Liver (tissue), 9 donors: ENCODE measurements around the gene KMT2D. TPM values are rescaled to one million over a fixed set of nuclear protein-coding genes. Genes with fewer than 3 reads are reported as not detected.

Experiments used
- DNase-seq: peaks from one replicate; pipeline ENCODE4 v3.0.0-alpha.2; 2017; ENCODE audit warnings: low spot score
- H3K27ac ChIP-seq, 2 donors: one replicate each; pipeline ENCODE4 v1.7.0; 2013; ENCODE audit warnings: inconsistent platforms in 2 of 2, low read length in 2 of 2, control low read depth in 1 of 2, low read depth in 1 of 2, mild to moderate bottlenecking in 1 of 2
- H3K27me3 ChIP-seq, 4 donors: one replicate each; pipeline versions ENCODE4 v1.6.1 to v1.7.0; 2013; ENCODE audit warnings: low read length in 3 of 4, inconsistent platforms in 1 of 4, mild to moderate bottlenecking in 1 of 4, moderate library complexity in 1 of 4; ENCODE audit not compliant: control insufficient read depth in 4 of 4, insufficient read depth in 4 of 4
- H3K36me3 ChIP-seq, 4 donors: one replicate each; pipeline versions ENCODE4 v1.6.1 to v1.7.0; 2013; ENCODE audit warnings: low read length in 3 of 4, mild to moderate bottlenecking in 3 of 4, low read depth in 1 of 4, moderate library complexity in 1 of 4; ENCODE audit not compliant: control insufficient read depth in 4 of 4, insufficient read depth in 3 of 4
- H3K4me1 ChIP-seq, 4 donors: one replicate each; pipeline versions ENCODE4 v1.6.1 to v1.7.0; 2013; ENCODE audit warnings: low read length in 3 of 4, mild to moderate bottlenecking in 3 of 4, moderate library complexity in 1 of 4; ENCODE audit not compliant: control insufficient read depth in 4 of 4, insufficient read depth in 4 of 4
- H3K4me3 ChIP-seq, 3 donors: one replicate each; pipeline versions ENCODE4 v1.6.1 to v1.7.0; 2013; ENCODE audit warnings: low read length in 3 of 3, control low read depth in 1 of 3, low read depth in 1 of 3, mild to moderate bottlenecking in 1 of 3
- H3K9ac ChIP-seq, 2 donors: one replicate each; pipeline ENCODE4 v1.7.0; 2013; ENCODE audit warnings: low read length in 2 of 2, mild to moderate bottlenecking in 2 of 2, moderate library complexity in 2 of 2, control low read depth in 1 of 2, low read depth in 1 of 2
- H3K9me3 ChIP-seq, 4 donors: one replicate each; pipeline versions ENCODE4 v1.6.1 to v1.7.0; 2013; ENCODE audit warnings: low read length in 3 of 4; ENCODE audit not compliant: control insufficient read depth in 4 of 4
- EGR1 ChIP-seq, 2 donors: IDR thresholded peaks; 2 replicates each; pipeline ENCODE4 v1.6.1; 2016 to 2018; ENCODE audit warnings: antibody characterized with exemption in 2 of 2, low read depth in 2 of 2
- FOXA1 ChIP-seq: IDR thresholded peaks from 2 replicates; pipeline ENCODE4 v1.6.1; 2016; ENCODE audit warnings: antibody characterized with exemption
- FOXA2 ChIP-seq: IDR thresholded peaks from 2 replicates; pipeline ENCODE4 v1.6.1; 2016; ENCODE audit warnings: antibody characterized with exemption
- GABPA ChIP-seq, 2 donors: IDR thresholded peaks in 1 of 2; conservative IDR thresholded peaks in 1 of 2; 2 replicates each; pipeline ENCODE4 v1.6.1; 2016; ENCODE audit warnings: antibody characterized with exemption in 2 of 2, mild to moderate bottlenecking in 1 of 2, moderate library complexity in 1 of 2
- HNF4A ChIP-seq, 2 donors: conservative IDR thresholded peaks; 2 replicates each; pipeline ENCODE4 v1.6.1; 2016; ENCODE audit warnings: antibody characterized with exemption in 2 of 2, mild to moderate bottlenecking in 2 of 2
- HNF4G ChIP-seq: IDR thresholded peaks from 2 replicates; pipeline ENCODE4 v1.6.1; 2016; ENCODE audit warnings: antibody characterized with exemption
- JUND ChIP-seq, 2 donors: IDR thresholded peaks; 2 replicates each; pipeline ENCODE4 v1.6.1; 2016; ENCODE audit warnings: antibody characterized with exemption in 2 of 2
- NR2F2 ChIP-seq: IDR thresholded peaks from 2 replicates; pipeline ENCODE4 v1.6.1; 2016; ENCODE audit warnings: antibody characterized with exemption
- RAD21 ChIP-seq, 2 donors: IDR thresholded peaks; 2 replicates each; pipeline ENCODE4 v1.6.1; 2016; ENCODE audit warnings: antibody characterized with exemption in 2 of 2, mild to moderate bottlenecking in 2 of 2
- RXRA ChIP-seq, 2 donors: IDR thresholded peaks; 2 replicates each; pipeline ENCODE4 v1.6.1; 2017 to 2018; ENCODE audit warnings: antibody characterized with exemption in 2 of 2, mild to moderate bottlenecking in 1 of 2
- SP1 ChIP-seq: IDR thresholded peaks from 2 replicates; pipeline ENCODE4 v1.6.1; 2018; ENCODE audit warnings: antibody characterized with exemption, mild to moderate bottlenecking
- TAF1 ChIP-seq: conservative IDR thresholded peaks from 2 replicates; pipeline ENCODE4 v1.6.1; 2016; ENCODE audit warnings: antibody characterized with exemption, mild to moderate bottlenecking
- YY1 ChIP-seq: IDR thresholded peaks from 2 replicates; pipeline ENCODE4 v1.6.1; 2016; ENCODE audit warnings: antibody characterized with exemption, mild to moderate bottlenecking
- ZBTB33 ChIP-seq: IDR thresholded peaks from 2 replicates; pipeline ENCODE4 v1.6.1; 2016; ENCODE audit warnings: antibody characterized with exemption
- whole genome bisulfite sequencing: extraction: QIAGEN DNeasy Blood & Tissue Kit; methylation state at CpG from one replicate; pipeline ENCODE4 v1.1.7; 2013; 5-methylcytosine and 5-hydroxymethylcytosine counted together
- polyA plus RNA-seq, 2 donors: library from polyadenylated mRNA; stranded (reverse) in 1 of 2; unstranded in 1 of 2; fragments of 200-250 nt in 1 of 2; fragments of >200 nt in 1 of 2; fragmentation: Nextera tagmentation in 1 of 2; extraction: Ambion mirVana in 1 of 2; gene quantifications; one replicate each; pipeline versions ENCODE4 v1.2.1 to v1.2.3, GENCODE V29; 2013 to 2015
- total RNA-seq, 2 donors: library from RNA; depleted of rRNA; stranded (reverse); fragments of >200 nt; gene quantifications; one replicate each; pipeline ENCODE4 v1.2.3, GENCODE V29; 2014
- TF ChIP-seq, protein P1 (sequence below): IDR thresholded peaks from 2 replicates; pipeline ENCODE4 v1.6.1; 2016; ENCODE audit warnings: antibody characterized with exemption
- TF ChIP-seq, protein P2 (sequence below): fragments of 150-350 bp; IDR thresholded peaks from 2 replicates; pipeline ENCODE4 v1.5.1; 2017; ENCODE audit warnings: improper control_type of control experiment, low read depth, low read length; ENCODE audit not compliant: missing input control
- TF ChIP-seq, protein P3 (sequence below): IDR thresholded peaks from 2 replicates; pipeline ENCODE4 v1.6.1; 2016; ENCODE audit warnings: antibody characterized with exemption, mild to moderate bottlenecking
- TF ChIP-seq, protein P4 (sequence below): IDR thresholded peaks from 2 replicates; pipeline ENCODE4 v1.6.1; 2016; ENCODE audit warnings: antibody characterized with exemption
- donor health status: healthy.
- donor health status: healthy.
- donor health status: healthy.
- donor health status: healthy.
- donor health status: healthy.

KMT2D gene
- total and polyA plus RNA-seq, 4 donors, result 4.5 to 53.8 (median 25.0) TPM

DNA sequence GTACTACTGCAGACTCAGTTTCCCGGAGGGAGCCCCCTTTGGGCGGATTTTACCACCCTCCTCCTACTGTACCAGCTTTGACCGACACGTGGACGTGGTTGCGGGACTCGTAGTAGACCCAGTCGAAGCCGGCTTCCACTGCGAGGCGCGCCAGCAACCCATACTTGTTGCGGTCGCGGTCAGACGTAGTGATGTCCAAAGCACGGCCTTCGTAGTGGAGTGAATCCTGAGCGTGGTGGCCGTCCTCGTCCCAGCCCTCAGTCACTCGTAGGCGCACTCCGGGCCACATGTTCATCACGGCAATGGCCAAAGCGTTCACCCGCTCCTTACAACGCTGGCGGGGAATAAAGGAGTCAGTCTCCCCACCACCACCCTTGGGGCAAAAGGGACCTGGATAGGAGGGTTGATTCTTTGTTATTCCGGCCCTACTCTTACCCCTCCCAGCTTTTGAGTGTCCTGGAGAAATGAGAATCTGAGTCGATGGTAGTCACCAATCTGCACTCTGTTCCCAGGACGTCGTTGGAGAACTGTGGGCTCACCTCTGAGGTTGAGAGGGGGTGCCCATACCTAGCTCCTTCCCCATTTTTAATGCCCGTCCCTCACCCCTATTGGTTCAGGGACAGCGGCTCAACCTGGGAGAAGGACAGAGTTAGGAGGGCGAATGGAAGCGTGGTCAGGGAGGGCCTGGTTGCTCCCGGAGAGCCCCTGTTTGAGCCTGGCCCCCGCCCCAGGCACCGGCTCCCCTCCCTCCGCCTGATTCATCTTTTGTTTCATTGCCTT, 30.7 kb upstream of the KMT2D start:
- WGBS, result 23% methylated on average over 41 of the region's 41 CpGs
- H3K9me3 ChIP-seq, result no peaks in the 10 kb centered on the region
- TF ChIP-seq, protein P1, sequence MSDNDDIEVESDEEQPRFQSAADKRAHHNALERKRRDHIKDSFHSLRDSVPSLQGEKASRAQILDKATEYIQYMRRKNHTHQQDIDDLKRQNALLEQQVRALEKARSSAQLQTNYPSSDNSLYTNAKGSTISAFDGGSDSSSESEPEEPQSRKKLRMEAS, result no peak
- TF ChIP-seq GABPA (IDR thresholded peaks at IDR 0.05 in 1 of 2, conservative IDR thresholded peaks at IDR 0.05 in 1 of 2) (no peak), FOXA1 (no peak), FOXA2 (no peak), SP1 (no peak), HNF4G (no peak), ZBTB33 (no peak), NR2F2 (no peak), RAD21 (IDR thresholded peaks at IDR 0.05) (no peak), RXRA (IDR thresholded peaks at IDR 0.05) (no peak), JUND (IDR thresholded peaks at IDR 0.05) (no peak), HNF4A (conservative IDR thresholded peaks at IDR 0.05) (no peak), TAF1 (no peak), YY1 (no peak), EGR1 (IDR thresholded peaks at IDR 0.05; ENCODE audit: low read depth in 2 of 2) (no peak)
- TF ChIP-seq, protein P2, sequence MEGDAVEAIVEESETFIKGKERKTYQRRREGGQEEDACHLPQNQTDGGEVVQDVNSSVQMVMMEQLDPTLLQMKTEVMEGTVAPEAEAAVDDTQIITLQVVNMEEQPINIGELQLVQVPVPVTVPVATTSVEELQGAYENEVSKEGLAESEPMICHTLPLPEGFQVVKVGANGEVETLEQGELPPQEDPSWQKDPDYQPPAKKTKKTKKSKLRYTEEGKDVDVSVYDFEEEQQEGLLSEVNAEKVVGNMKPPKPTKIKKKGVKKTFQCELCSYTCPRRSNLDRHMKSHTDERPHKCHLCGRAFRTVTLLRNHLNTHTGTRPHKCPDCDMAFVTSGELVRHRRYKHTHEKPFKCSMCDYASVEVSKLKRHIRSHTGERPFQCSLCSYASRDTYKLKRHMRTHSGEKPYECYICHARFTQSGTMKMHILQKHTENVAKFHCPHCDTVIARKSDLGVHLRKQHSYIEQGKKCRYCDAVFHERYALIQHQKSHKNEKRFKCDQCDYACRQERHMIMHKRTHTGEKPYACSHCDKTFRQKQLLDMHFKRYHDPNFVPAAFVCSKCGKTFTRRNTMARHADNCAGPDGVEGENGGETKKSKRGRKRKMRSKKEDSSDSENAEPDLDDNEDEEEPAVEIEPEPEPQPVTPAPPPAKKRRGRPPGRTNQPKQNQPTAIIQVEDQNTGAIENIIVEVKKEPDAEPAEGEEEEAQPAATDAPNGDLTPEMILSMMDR, result no peak
- TF ChIP-seq, protein P3, sequence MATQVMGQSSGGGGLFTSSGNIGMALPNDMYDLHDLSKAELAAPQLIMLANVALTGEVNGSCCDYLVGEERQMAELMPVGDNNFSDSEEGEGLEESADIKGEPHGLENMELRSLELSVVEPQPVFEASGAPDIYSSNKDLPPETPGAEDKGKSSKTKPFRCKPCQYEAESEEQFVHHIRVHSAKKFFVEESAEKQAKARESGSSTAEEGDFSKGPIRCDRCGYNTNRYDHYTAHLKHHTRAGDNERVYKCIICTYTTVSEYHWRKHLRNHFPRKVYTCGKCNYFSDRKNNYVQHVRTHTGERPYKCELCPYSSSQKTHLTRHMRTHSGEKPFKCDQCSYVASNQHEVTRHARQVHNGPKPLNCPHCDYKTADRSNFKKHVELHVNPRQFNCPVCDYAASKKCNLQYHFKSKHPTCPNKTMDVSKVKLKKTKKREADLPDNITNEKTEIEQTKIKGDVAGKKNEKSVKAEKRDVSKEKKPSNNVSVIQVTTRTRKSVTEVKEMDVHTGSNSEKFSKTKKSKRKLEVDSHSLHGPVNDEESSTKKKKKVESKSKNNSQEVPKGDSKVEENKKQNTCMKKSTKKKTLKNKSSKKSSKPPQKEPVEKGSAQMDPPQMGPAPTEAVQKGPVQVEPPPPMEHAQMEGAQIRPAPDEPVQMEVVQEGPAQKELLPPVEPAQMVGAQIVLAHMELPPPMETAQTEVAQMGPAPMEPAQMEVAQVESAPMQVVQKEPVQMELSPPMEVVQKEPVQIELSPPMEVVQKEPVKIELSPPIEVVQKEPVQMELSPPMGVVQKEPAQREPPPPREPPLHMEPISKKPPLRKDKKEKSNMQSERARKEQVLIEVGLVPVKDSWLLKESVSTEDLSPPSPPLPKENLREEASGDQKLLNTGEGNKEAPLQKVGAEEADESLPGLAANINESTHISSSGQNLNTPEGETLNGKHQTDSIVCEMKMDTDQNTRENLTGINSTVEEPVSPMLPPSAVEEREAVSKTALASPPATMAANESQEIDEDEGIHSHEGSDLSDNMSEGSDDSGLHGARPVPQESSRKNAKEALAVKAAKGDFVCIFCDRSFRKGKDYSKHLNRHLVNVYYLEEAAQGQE, result no peak
- TF ChIP-seq, protein P4, sequence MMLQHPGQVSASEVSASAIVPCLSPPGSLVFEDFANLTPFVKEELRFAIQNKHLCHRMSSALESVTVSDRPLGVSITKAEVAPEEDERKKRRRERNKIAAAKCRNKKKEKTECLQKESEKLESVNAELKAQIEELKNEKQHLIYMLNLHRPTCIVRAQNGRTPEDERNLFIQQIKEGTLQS, result no peak
- H3K4me3 ChIP-seq, result no peak overlapping the region
- H3K27ac ChIP-seq, result no peak overlapping the region
- no peaks in the 10 kb centered on the region for H3K36me3 ChIP-seq
- DNase-seq, result no peak
- H3K9ac ChIP-seq, result no peak overlapping the region
- H3K4me1 ChIP-seq, result peaks cover 14 to 37% (median 21%) of the 10 kb centered on the region in 4 donors
- H3K27me3 ChIP-seq, result peaks cover 0 to 12% (median 5%) of the 10 kb centered on the region in 4 donors
